8988T (cell line): Measurements from ENCODE around the gene OR6X1.
"Not testable (repeated sequence)": the region's sequence is repeated elsewhere in the genome, so short reads cannot be mapped to it uniquely, and the experiment has no call there.

Experiments
- DNase-seq: peaks from one replicate; pipeline ENCODE4 v3.0.0; 2011

The OR6X1 gene

DNA sequence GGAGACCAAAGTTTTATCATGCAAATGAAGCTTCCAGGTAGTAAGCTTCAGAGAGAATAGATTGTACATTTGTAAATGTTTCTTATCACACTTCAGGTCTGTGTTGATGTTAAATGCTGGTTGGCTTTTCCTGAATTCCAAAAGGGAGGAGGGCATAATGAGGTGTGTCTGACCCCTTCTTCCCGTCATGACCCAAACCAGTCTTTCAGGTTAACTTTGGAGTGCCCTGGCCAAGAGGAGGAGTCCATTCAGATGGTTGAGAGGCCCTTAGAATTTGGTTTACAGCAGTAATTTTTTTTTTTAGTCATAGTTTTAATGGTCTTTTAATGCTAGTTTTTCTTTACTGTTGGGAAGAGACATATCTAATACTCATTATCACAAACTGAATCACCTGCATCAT lies 2.5 kb downstream of the OR6X1 start:
- no peak for DNase-seq

DNA sequence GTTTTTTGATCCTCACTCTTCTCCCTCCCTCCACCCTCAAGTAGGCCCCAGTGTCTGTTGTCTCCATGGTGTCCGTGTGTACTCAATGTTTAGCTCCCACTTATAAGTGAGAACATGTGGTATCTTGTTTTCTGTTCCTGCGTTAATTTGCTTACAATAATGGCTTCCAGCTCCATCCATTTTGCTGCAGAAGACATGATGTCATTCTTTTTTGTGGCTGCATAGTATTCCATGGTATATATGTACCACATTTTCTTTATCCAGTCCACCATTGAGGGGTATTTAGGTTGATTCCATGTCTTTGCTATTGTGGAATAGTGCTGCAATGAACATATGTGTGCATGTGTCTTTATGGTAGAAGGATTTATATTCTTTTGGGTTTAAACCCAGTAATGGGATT lies 6.0 kb downstream of the OR6X1 start:
- not testable (repeated sequence) for DNase-seq

DNA sequence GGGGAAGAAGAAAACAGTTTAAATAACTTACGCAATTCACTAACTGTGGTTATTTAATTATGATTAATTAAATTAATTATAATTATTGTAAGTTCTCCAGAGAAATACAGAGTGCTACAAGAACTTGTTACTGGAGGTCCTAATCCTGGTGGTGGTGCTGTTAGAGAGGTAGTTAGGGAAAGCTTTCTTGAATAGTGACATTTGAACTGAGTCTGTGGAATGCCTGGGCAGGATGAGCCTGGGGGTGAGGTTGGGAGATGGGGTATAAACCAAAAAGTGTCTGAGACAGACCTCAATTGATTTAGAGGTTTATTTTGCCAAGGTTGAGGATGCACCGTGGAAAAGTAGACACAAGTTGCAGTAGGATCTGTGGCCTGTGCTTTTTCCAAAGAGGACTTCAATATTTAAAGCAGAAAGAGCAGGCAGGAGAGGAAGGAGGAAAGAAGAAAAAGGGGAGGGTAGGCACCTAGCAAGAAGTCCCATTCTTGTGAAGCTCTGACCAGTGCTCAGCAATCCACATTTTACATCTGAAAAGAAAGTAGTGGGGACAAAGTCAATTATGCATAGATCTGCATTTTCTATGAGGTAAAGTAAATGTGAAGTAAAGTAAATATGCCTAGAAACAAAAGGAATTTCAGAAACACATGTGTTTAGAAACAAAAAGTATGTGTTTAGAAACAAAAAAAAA lies 8.4 kb downstream of the OR6X1 start:
- no peak for DNase-seq

DNA sequence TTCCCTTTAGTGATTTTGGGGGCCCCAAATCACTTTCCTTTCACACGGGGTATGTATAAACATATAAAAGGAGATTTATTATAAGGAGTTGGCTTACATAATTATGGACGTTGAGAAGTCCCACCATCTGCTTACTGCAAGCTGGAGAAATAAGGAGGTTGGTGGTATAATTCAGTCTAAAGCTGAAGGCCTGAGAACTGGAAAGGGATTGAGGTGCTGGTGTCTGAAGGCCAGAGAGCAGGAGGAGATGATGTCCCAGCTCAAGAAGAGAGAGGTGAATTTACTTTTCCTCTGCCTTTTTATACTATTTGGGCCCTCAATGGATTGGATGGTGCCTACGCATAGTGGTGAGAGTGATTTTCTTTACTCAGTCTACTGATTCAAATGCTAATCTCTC lies 11.6 kb downstream of the OR6X1 start:
- no peak for DNase-seq

DNA sequence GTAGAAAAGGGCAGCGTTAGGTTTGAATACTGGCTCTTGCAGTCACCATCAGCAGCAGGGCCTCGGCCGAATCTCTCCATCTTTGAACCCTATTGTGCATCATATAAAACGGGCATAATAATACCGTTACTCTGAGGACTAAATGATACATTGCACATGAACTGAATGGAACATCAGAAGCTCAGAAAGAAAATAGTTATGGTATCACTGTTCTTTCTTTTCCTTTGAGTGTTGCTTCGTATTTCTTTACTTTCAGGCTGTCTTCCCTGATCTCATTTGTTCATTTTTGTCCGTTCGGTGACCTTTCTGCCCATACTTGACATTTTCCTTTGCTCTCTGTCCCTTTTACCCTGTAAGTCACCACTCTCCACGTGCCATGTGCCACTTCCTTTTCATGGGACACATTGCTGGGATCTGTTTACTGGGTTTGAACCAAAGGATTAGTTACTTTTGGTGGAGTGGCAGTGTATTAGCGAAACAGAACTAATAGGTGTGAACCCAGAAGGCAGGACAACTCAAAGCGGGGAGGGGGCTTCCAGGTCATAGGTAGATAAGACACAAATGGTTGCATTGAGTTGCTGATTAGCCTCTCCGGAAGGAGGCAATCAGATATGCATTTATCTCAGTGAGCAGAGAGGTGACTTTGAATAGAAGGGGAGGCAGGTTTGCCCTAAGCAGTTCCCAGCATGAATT lies 12.1 kb downstream of the OR6X1 start:
- DNase-seq = no peak

DNA sequence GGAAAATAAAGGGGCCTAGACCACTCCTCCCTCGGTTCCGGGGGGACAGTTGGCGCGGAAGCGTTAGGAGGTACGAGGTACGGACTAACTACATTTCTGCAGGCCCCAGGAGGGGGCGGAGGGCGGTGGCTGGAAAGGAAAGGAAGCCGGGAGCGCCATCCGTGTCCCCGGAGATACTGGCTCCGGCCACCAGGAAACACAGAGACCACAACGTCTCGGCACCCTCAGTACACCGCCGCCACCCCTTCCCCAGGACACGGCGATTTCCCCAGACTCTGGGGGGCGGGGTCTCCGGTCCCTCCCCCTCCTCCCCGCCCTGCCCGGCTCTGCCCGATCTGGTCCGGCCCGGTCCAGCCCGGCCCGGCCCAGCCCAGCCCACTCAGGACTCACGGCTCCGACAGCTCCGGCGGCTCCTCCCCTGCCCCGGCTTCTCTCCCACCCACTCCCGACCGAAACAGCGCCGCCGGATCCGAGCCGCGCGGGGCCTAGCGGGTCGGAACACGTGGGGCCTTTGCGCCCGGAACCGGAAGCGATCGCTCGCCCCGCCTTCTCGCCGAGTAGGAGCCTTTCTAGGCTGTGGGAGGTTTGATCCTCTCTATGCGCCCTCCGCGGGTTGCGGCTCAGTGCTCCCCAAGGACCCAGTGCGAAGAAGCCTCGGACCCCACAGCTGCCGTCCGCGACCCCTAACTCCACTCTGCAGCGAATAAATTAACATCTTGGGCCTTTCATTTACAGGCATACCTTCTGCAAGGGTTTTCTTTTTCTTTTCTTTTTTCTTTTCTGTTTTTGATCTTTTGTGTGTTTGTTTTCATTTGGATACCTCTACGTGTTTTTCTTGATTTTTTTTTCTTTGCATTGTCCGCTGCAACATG lies 12.9 kb downstream of the OR6X1 start, which contains the start of gene ZNF202:
ZNF202 (minus strand) TSS at position 502 of the 872 bp plus-strand sequence. CDS start 10,772 bp downstream, outside the sequence.
- DNase-seq = peak; percentile 57

DNA sequence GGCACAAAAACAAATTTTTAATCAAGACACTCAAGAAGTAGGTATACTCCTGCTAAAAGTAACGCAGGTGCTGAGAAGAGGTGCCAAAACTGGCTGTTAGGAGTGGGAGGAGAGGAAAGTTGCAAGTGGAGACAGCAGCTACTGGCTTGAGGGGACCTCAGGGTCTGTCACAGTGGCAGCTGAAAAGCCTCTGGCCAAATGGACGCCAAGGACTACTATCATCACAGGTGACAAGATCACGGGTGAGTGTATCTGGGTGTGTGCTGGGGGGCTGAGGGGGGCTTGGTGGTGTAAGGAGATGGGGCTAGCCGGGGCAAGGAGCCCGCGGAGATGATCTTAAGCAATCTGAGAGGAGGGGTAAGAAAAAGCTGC lies 13.5 kb downstream of the OR6X1 start:
- no peak for DNase-seq

DNA sequence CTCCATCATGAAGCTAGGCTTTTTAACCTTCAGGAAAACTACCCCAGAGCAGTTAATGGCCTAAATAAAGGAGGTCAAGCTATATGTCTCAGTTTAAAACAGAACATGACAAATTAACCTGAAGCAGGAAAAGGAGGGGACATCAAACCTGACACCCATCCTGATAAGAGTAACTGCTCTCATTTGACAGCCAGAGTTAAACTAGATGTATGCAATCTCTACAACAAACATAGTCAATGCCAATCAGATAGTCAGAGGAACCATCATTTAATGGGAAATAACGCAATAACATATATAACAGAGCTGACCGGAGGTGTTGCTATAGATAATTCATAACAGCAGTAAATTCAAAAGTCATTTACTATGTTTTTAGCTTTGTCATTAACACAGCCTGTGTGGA lies 15.9 kb downstream of the OR6X1 start:
- DNase-seq = no peak

DNA sequence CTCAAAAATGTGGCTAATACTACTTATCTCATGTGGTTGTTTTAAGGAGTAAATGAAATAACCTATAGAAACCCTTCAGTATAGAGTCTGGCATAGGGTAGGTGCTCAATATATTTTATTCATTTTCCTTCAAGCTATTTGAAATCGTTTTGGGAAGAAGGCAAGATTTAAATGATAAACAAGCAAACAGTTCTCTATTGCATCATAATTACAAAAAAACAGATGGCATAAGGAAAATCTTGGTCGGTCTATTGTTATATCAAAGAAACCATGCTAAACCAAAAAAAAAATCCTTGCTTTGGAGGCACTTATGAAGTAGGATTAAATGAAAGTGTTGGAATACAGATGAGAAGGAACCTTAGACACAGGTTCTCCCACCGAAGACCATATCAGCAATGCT lies 17.5 kb downstream of the OR6X1 start:
- no peak for DNase-seq

DNA sequence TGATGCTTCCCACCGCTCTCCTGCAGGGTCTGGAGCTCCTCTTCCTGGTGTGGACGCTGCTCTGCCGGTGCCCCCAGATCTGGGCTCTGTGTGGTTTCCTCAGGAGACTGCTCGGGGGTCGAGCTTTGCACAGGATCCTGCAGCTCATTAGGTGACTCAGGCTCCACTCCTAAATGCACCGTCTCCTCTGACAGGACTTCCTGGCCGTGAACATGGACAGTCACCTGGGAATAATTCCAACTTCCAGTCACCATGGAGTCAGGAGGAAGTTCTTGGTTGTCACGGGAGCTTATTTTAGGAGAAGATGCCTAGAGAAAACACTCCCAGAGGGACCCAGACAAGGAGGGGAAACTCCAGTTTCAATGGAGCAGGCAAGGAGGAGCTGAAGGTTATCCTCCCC lies 24.7 kb downstream of the OR6X1 start:
- DNase-seq = no peak

DNA sequence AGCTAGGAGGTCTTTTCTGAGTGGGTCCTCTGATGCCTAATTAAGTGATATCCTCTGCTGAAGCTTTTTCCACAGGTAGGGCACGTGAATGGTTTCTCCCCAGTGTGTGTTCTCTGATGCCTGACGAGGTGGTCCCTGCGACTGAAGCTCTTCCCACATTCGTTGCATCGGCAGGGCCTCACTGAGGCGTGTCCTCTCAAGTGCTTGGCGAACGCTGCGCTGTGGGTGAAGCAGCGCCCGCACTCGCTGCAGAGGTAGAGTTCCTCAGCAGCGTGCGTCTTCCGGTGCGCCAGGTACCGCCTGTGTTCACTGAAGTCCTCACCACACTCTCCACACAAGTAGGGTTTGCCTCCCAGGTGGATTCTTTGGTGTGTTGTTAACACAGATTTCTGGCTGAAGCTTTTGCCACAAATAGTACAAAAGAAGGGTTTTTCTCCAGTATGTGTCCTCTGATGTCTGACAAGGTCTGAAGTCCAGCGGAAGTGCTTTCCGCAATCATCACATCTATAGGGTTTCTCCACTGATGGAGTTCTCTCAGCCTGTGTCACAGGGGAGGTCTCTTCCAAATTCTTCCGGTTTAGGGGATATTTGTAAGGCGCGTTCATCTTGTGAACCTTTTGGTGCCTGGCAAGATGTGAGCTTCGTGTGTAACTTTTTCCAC lies 28.2 kb downstream of the OR6X1 start:
- DNase-seq = no peak

DNA sequence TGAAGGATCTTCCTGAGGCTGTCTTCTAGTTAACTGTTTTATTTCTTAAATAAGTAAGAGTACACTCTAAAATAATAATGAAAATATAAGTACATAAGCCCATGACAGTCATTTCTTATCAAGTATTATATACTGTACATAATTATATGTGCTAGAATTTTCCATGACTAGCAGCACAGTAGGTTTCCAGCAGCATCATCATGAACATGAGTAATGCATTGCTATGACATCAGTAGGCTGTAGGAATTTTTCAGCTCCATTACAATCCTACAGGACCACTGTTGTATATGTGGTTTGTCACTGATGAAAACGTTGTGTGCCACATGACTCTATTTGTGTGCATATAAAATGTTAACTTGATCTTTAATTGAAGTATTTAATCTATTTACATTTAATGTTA lies 34.9 kb downstream of the OR6X1 start:
- no peak for DNase-seq

DNA sequence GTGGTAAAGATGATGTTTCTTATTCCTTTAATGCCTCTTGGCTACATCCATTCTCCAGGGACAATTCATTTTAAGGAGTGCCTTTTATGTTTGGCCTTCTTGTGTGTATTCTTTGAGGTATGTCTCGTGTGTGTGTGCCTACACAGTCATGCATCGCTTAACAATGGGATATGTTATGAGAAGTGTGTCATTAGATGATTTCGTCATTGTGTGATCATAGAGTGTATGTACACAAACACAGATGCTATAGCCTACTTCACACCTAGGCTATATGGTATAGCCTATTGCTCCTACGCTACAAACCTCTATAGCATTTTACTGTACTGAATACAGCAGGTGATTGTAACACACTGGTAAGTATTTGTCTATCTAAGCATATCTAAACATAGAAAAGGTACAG lies 35.8 kb downstream of the OR6X1 start:
- DNase-seq = no peak

DNA sequence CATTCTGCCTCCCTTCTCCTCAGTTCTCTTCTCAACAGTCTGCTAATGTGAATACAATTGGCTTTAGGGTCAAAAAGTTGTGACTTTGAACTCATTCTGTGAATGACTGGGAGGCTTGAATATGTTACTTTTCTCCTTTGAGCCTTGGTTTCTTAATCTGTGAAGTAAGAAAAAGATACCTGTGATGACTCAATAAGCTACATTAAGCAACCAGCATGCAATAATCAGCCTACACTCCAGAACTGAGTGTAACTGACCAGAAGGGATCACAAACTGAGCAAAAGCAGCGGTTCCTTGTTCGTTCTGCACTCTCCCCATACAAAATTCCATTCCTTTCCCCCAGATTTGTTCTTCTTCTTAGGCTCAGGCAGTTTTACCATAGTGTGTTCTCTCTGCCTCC lies 36.3 kb downstream of the OR6X1 start:
- DNase-seq = no peak

DNA sequence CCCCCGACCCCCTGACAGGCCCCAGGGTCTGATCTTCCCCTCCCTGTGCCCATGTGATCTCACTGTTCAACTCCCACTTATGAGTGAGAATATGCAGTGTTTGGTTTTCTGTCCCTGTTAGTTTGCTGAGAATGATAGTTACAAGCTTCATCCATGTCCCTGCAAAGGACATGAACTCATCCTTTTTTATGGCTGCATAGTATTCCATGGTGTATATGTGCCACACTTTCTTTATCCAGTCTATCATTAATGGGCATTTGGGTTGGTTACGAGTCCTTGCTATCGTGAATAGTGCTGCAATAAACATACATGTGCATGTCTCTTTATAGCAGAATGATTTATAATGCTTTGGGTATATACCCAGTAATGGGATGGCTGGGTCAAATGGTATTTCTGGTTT lies 41.7 kb downstream of the OR6X1 start:
- not testable (repeated sequence) for DNase-seq

DNA sequence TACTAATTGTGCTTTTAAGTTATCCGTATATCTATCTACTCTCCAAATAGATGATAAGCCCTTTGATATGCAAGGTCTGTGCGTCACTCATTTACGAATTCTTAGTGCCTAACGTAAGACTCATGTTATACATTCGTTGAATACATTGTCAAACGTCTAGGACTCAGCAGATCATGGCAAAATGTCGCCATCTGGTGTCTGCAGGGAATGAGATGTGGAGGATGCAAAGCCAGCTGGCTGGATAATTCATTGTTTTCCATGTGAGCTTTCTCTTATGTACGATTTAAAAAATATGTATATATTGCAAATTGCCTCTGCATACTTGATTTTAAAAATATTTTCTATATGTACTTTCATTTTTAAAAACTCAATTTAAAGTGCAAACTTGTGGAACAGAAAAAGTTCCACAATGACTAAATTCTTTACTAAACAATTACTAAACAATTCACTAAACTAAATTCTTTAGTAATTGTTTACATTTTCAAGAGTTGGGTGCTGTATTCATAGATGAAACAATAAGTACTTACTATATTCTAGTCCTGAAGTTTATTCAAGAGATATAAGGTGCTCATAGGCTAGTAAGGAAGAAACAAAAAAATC lies 46.6 kb downstream of the OR6X1 start:
- DNase-seq = peak; percentile 53

DNA sequence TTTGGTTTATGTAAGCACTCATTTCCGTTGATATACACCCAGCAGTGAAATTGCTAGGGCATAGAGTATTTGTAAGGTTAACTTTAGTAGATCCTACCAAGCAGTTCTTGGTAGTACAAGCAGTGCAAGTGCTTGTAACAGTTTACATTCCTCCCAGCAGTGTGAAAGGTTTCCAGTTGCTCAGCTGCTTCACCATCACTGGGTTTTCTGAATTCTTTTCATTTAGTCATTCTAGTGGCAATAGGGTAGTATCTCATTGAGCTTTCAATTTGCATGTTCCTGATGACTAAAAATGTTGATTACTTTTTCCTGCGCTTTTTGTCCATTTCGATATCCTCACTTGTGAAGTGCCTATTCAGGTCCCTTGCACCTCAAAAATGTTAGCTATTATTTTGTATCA lies 47.1 kb downstream of the OR6X1 start:
- no peak for DNase-seq

DNA sequence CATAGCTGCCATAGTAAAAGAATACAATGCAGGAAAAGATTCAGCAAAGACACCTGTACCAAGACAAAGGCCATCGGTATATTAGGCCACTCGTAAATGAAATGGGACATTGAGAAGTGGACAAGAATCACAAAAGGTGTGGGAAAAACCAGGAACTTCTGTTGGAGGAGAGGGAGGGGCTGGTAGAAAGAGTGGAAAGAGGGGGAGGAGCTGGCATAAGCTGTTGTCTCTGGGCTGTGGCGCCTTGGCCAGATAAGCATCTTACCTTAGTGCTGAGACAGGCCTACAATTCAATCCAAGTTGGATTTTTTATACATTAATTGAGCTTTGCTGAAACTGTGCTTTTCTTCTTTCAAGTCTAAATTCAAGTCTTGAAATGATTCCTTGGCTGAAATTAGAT lies 50.0 kb downstream of the OR6X1 start:
- DNase-seq = no peak
